H54 (cell line): ENCODE results near the gene SMIM21.

Experiments
- DNase-seq: peaks from one replicate; pipeline ENCODE4 v3.0.0; 2011; ENCODE audit warnings: low spot score, mixed read lengths; ENCODE audit not compliant: insufficient read length
- FAIRE-seq: peaks from 3 replicates; lab custom pipeline; 2011; peaks lifted over from hg19 to GRCh38; lab: Jason Lieb, UNC
- POLR2A ChIP-seq: IDR thresholded peaks from 2 replicates; pipeline ENCODE4 v1.6.1; 2011; ENCODE audit warnings: low read depth, mild to moderate bottlenecking, low read length

SMIM21 gene

GRCh38 chr18:75427603-75428002, at the start of gene SMIM21:
Gene SMIM21, minus strand, starts transcription at chr18:75427703. Its CDS starts 140 bp downstream, at chr18:75427563.
- FAIRE-seq (no peak), DNase-seq (no peak)
- TF ChIP-seq POLR2A, result no peak

DNA sequence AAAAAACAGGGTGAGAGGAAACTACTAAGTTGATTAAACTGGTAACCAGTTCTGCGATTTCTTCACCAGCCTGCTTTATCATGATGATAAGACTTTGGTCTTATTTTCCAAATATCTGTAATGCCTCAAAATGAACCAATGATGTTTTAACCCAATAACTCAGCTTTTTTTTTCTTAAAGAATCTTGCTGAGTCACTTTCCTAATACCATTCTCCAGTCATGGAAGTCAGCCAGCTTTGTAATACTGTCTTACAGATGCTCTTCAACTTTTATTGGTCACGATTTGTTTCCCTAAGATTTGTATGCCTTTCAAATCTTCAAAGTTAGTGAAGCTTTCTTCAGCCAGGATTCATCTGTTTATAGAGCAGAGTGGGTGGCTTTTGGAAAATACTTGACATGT, 47.7 kb upstream of the SMIM21 start:
- TF ChIP-seq POLR2A, result no peak
- no peak for FAIRE-seq
- DNase-seq, result no peak

GRCh38 chr18:75474332-75474731, 46.8 kb upstream of the SMIM21 start:
- DNase-seq (no peak), FAIRE-seq (no peak)
- TF ChIP-seq POLR2A, result no peak

DNA sequence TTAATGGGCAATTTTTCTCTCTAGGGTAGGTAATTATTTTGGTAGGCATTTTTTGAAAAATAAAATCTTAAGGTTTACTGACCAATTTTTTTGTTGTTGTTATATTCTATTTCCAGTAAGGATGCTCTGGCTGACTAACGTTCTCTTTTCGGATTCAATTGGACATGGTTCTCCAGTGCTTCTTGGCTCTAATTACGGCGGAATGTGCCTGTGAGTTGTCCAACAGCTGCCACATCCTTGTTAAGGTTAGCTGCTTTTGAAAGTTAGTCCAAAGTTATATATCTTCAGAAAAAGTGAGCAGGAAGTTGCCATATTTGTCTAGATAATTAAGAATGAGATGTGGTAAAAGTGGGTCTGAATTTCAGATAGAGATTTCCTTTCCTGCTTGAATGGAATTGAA, 45.8 kb upstream of the SMIM21 start:
- TF ChIP-seq POLR2A, result no peak
- FAIRE-seq, result no peak
- DNase-seq, result no peak

- FAIRE-seq (no peak), DNase-seq (no peak)
- TF ChIP-seq POLR2A, result no peak
These were observed 45.4 kb upstream of the SMIM21 start for GRCh38 chr18:75472906-75473305.

DNA sequence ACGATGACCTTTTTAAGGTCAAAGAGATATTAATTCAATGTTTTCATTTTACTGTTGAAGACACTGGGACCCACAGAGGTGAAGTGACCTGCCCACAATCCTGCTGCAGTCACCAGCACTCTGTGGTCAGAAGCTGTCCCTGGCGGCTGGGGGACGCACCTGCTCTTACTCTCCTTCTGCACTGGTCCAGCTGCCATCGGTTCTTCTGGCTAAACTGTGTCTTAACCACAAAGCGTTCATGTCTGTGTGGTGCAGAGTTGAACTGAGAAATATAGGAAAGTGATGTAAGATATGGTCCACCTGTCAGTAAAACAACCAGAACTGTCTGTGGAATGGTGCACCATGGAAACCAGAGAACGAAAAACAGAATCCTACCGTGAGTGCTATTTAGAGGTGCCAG, 44.9 kb upstream of the SMIM21 start:
- FAIRE-seq (no peak), DNase-seq (no peak)
- TF ChIP-seq POLR2A, result no peak

- FAIRE-seq (no peak), DNase-seq (no peak)
- no peak for TF ChIP-seq POLR2A
These were observed 44.3 kb upstream of the SMIM21 start for GRCh38 chr18:75471850-75472249.

DNA sequence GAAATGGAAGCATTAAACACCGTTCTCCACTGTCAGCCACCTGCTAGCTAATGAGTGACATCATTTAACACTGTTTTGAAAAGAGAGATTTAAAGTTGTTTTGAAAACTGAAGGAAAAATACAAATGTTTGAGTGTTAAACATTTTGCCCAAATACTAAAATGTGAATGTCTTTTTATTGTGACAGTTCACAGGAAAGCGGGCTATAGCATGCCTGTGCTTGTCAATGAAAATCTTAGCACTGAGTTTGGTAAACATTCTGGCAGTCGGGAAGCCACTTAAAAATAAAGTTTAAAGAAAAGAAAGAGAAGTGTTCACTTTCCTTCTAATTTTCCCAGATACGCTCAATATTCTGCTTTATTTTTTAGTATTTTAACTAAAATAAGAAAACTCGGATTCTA, 40.3 kb upstream of the SMIM21 start:
- TF ChIP-seq POLR2A, result no peak
- no peak for DNase-seq
- no peak for FAIRE-seq

DNA sequence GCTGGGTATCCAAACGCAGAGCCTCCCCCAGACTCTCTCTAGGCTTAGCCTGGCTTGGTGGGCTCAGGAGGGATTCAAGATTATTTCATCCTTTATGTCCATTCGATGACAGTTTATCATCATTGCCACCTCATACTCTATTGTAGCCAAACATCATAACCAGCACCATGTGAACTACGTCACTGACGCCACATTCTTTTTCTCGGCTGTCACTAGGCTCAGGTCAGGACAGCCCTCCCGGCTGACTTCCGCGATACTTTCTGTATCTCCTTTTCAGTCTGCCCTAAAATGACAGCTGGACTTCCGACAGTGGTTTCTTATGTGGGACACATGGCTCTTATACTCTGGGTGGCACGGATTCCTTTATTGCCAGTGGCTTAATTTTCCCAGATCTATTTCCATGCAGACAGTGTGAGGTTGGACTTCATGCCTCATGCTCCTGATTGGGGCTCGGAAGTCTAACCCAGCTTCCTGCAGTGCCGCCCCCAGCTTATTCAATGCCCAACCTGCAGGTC, 39.8 kb upstream of the SMIM21 start:
- no peak for TF ChIP-seq POLR2A
- DNase-seq (no peak), FAIRE-seq (no peak)

DNA sequence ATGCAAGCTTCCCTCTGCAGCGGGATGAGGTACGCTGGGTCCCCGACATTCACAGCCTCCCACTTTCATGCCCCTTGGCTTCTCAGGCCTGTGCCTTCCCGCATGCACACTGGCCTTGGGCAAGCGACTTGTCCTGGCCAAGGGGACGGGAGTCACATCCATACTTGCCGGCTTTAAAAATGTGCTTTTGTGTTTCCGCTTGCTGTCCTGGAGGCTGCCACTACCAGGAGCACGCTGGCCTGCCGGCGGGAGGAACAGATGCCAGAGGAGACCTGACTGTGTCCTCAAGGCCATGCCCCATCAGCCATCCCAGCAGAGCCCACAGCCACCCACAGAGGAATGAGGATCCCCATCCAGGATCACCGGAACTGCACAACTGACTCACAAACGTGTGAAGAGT, 36.9 kb upstream of the SMIM21 start:
- no peak for DNase-seq
- no peak for FAIRE-seq
- TF ChIP-seq POLR2A, result no peak

- DNase-seq (no peak), FAIRE-seq (no peak)
- TF ChIP-seq POLR2A, result no peak
These were observed 34.8 kb upstream of the SMIM21 start for GRCh38 chr18:75462178-75462832.

- no peak for FAIRE-seq
- no peak for DNase-seq
- TF ChIP-seq POLR2A, result no peak
These were observed 28.7 kb upstream of the SMIM21 start for GRCh38 chr18:75456199-75456631.

DNA sequence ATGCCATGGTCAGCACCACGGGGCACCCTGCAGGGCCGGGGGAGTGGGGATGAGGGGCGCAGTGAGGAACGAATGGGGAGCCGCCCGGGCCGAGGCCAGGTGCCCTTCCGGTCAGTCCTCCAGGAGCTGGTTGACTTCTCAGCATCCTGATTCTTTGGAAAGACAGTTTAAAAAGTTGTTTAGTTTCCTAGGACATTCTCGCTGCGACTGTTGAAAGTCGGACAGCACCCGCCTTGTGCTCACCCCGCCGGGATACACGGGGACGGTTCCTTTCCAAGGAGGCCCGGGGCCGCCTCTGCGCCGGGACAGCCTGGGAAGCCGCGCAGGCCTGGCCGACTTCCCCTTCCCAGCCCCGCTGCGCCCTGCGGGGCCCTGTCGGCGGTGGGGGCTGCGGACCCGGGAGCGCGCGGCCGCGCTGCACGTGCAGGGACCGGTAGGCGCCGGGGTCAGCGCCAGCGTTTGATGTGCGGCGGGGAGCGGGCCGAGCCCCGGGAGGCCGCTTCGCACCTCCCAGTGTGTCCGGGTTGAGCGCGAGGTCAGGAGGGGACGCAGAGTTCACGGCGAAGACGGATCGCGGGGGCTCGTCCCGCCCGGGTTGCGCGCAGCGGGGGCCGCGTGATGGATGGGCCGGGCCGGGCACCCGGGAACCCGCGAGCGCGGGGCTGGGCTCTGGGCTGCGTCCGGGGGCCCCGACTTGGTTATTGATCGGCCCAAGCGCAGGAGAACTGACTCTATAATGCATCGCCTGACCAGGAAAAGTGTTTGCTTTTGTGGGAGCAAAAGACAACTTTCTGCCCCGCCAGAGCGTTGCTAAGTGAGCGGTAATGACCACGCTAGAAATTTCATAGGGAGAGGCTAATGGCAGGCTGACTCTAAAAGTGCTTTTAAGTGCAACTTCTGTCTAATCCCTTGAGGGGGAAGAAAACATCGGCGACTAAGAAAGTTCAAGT, 28.0 kb upstream of the SMIM21 start:
- no peak for FAIRE-seq
- no peak for TF ChIP-seq POLR2A
- no peak for DNase-seq
